ENCODE data around the gene CLEC2D.
A peak's percentile ranks its signal among the peaks of the same experiment; 100 is the strongest.

GRCh38 chr12:9742661-9743060 is 73.1 kb downstream of the CLEC2D start:
- TF ChIP-seq EP300 (IDR thresholded peaks at IDR 0.05; ENCODE audit: borderline replicate concordance) (no peak), YY1 (IDR thresholded peaks at IDR 0.05; ENCODE audit: low read depth) (no peak), EGR1 (IDR thresholded peaks at IDR 0.05) (no peak), ZBTB7A (IDR thresholded peaks at IDR 0.05; ENCODE audit: low read depth) (no peak), FOXM1 (IDR thresholded peaks at IDR 0.05; ENCODE audit: borderline replicate concordance, low read depth) (no peak), CREB1 (IDR thresholded peaks at IDR 0.05; ENCODE audit: low read depth) (no peak), TCF12 (IDR thresholded peaks at IDR 0.05; ENCODE audit: low read depth) (no peak), NFIC (IDR thresholded peaks at IDR 0.05) (no peak), RAD21 (IDR thresholded peaks at IDR 0.05; ENCODE audit: low read depth) (no peak)
- TF ChIP-seq, protein P1, sequence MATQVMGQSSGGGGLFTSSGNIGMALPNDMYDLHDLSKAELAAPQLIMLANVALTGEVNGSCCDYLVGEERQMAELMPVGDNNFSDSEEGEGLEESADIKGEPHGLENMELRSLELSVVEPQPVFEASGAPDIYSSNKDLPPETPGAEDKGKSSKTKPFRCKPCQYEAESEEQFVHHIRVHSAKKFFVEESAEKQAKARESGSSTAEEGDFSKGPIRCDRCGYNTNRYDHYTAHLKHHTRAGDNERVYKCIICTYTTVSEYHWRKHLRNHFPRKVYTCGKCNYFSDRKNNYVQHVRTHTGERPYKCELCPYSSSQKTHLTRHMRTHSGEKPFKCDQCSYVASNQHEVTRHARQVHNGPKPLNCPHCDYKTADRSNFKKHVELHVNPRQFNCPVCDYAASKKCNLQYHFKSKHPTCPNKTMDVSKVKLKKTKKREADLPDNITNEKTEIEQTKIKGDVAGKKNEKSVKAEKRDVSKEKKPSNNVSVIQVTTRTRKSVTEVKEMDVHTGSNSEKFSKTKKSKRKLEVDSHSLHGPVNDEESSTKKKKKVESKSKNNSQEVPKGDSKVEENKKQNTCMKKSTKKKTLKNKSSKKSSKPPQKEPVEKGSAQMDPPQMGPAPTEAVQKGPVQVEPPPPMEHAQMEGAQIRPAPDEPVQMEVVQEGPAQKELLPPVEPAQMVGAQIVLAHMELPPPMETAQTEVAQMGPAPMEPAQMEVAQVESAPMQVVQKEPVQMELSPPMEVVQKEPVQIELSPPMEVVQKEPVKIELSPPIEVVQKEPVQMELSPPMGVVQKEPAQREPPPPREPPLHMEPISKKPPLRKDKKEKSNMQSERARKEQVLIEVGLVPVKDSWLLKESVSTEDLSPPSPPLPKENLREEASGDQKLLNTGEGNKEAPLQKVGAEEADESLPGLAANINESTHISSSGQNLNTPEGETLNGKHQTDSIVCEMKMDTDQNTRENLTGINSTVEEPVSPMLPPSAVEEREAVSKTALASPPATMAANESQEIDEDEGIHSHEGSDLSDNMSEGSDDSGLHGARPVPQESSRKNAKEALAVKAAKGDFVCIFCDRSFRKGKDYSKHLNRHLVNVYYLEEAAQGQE (IDR thresholded peaks at IDR 0.05; ENCODE audit: low read depth) = no peak
- TF ChIP-seq, protein P2, sequence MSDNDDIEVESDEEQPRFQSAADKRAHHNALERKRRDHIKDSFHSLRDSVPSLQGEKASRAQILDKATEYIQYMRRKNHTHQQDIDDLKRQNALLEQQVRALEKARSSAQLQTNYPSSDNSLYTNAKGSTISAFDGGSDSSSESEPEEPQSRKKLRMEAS (IDR thresholded peaks at IDR 0.05) = 0 out of 2 replicates have a peak, but pooled peaks have one; percentile 24
